MM.1S (cell line): ENCODE results near the gene CRMP1.
A peak's percentile ranks its signal among the peaks of the same experiment; 100 is the strongest.

Experiments used
- DNase-seq: peaks from one replicate; pipeline ENCODE4 v3.0.0-alpha.2; 2015
- H2AFZ ChIP-seq: fragments of 300-600 bp; sonication (generic); 2 replicates; pipeline ENCODE4 v1.6.0; 2016; ENCODE audit warnings: antibody characterized with exemption, low read length
- H3F3A ChIP-seq: fragments of 300-600 bp; sonication (generic); 2 replicates; pipeline ENCODE4 v1.6.1; 2016; ENCODE audit warnings: mild to moderate bottlenecking, antibody characterized with exemption, low read length, moderate library complexity, mixed read lengths; ENCODE audit not compliant: insufficient read depth
- H3K27ac ChIP-seq: fragments of 300-600 bp; sonication (generic); 2 replicates; pipeline ENCODE4 v1.5.1; 2016; ENCODE audit warnings: mild to moderate bottlenecking, low read length
- H3K27me3 ChIP-seq: fragments of 300-600 bp; sonication (generic); replicated peaks from 2 replicates; pipeline ENCODE4 v1.6.0; 2016; ENCODE audit warnings: low read length; ENCODE audit not compliant: insufficient read depth
- H3K36me3 ChIP-seq: fragments of 300-600 bp; sonication (generic); replicated peaks from 2 replicates; pipeline ENCODE4 v1.6.1; 2016; ENCODE audit warnings: mild to moderate bottlenecking, low read length, mixed read lengths; ENCODE audit not compliant: insufficient read depth
- H3K4me1 ChIP-seq: fragments of 300-600 bp; sonication (generic); 2 replicates; pipeline ENCODE4 v1.6.1; 2016; ENCODE audit warnings: low read length, mixed read lengths
- H3K4me2 ChIP-seq: fragments of 300-600 bp; sonication (generic); 2 replicates; pipeline ENCODE4 v1.6.0; 2016; ENCODE audit warnings: low read depth, low read length
- H3K4me3 ChIP-seq: fragments of 300-600 bp; sonication (generic); 2 replicates; pipeline ENCODE4 v1.5.1; 2016; ENCODE audit warnings: low read length, mixed read lengths
- H3K79me2 ChIP-seq: fragments of 300-600 bp; sonication (generic); 2 replicates; pipeline ENCODE4 v1.6.1; 2016; ENCODE audit warnings: mixed run types, low read length, mixed read lengths
- H3K9ac ChIP-seq: fragments of 300-600 bp; sonication (generic); 2 replicates; pipeline ENCODE4 v1.6.1; 2016; ENCODE audit warnings: low read length, mixed read lengths
- H3K9me2 ChIP-seq: fragments of 300-600 bp; sonication (generic); replicated peaks from 2 replicates; pipeline ENCODE4 v1.6.1; 2016; ENCODE audit warnings: mild to moderate bottlenecking, low read length, mixed read lengths; ENCODE audit not compliant: insufficient read depth
- H3K9me3 ChIP-seq: fragments of 300-600 bp; sonication (generic); replicated peaks from 2 replicates; pipeline ENCODE4 v1.6.1; 2016; ENCODE audit warnings: mild to moderate bottlenecking, low read length, mixed read lengths; ENCODE audit not compliant: insufficient read depth
- H4K20me1 ChIP-seq: fragments of 300-600 bp; sonication (generic); 2 replicates; pipeline ENCODE4 v1.6.1; 2016; ENCODE audit warnings: mild to moderate bottlenecking, low read length, moderate library complexity, mixed read lengths; ENCODE audit not compliant: insufficient read depth
- EZH2 ChIP-seq: fragments of 300-600 bp; sonication (generic); optimal IDR thresholded peaks from 2 replicates; pipeline ENCODE3; 2017; ENCODE audit warnings: low read depth, mild to moderate bottlenecking, antibody characterized with exemption, low read length, mixed read lengths
- EZH2phosphoT487 ChIP-seq: fragments of 300-600 bp; sonication (generic); IDR thresholded peaks from 2 replicates; pipeline ENCODE4 v1.6.1; 2018; ENCODE audit warnings: antibody characterized with exemption, low read length
- TF ChIP-seq, protein P1 (sequence below): fragments of 300-600 bp; sonication (generic); IDR thresholded peaks from 2 replicates; pipeline ENCODE4 v1.5.1; 2016; ENCODE audit warnings: antibody characterized with exemption, low read length, mixed read lengths

Gene CRMP1

DNA sequence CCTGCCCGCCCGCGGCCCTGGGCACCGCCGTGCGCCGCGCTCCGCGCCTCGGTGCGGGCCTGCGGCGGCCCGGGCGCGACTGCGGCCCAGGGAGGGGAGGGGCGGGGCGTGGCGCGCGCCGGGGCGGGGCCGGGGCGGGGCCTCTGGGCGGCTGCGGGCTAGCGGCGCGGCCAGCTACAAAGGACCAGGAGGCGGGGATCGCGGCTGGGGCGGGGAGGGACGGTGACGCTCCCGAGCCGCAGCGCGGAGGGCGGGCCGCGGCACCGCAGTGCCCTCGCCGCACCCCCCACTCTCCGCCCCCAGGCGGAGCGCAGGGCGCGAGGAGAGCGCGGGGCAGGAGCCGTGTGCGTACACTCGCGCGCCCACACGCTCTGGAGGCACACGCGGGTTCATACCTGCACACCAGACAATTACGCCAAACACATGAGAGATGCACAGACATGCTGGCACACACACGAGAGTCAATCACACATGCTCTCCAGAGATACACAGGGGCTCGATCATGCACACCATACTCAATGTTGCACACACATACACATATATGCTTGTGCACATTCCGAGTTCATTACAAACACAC is at the start of gene CRMP1:
Gene CRMP1 (minus strand): TSS at position 83 of the 577 bp plus-strand sequence. CDS start 117 bp downstream, outside the sequence.
- Histone ChIP-seq H3K4me3 (no peak within 1 kb of the TSS), H3K9ac (no peak within 1 kb of the TSS)
- no peak for DNase-seq

DNA sequence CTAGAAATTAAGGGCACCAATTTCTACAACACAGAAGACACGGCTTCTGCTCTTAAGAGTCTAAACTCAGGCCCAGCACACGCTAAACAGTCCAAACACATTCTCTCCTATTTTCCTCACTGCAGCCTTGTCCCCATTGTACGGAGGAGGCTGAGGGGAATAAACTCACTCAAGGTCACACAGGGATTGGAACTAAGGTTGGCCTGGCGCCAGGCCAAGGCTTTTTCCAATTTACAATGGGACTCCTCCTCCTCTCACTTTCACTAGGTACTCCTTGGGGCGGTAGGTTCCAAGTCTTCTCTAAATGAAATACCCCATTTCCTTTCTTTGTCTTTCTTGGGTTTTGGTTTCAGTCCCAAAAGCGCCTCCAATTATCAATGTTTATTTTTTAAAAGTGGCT is 48.7 kb upstream of the CRMP1 start:
- H3K4me1 ChIP-seq: peaks cover 20% of the 10 kb centered on the region
- H3K9ac ChIP-seq: no peak overlapping the region
- 0 out of 2 replicates have a peak overlapping the region, but pooled peaks have one; percentile 3 for H3K4me2 ChIP-seq
- H3K9me2 ChIP-seq: no peaks in the 10 kb centered on the region
- H3K27me3 ChIP-seq: no peaks in the 10 kb centered on the region
- no peak overlapping the region for H3K4me3 ChIP-seq
- H3K9me3 ChIP-seq: no peaks in the 10 kb centered on the region
- TF ChIP-seq EZH2phosphoT487: no peak
- TF ChIP-seq, protein P1, sequence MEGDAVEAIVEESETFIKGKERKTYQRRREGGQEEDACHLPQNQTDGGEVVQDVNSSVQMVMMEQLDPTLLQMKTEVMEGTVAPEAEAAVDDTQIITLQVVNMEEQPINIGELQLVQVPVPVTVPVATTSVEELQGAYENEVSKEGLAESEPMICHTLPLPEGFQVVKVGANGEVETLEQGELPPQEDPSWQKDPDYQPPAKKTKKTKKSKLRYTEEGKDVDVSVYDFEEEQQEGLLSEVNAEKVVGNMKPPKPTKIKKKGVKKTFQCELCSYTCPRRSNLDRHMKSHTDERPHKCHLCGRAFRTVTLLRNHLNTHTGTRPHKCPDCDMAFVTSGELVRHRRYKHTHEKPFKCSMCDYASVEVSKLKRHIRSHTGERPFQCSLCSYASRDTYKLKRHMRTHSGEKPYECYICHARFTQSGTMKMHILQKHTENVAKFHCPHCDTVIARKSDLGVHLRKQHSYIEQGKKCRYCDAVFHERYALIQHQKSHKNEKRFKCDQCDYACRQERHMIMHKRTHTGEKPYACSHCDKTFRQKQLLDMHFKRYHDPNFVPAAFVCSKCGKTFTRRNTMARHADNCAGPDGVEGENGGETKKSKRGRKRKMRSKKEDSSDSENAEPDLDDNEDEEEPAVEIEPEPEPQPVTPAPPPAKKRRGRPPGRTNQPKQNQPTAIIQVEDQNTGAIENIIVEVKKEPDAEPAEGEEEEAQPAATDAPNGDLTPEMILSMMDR: no peak
- no peak for DNase-seq
- H2AFZ ChIP-seq: no peak overlapping the region
- no peaks in the 10 kb centered on the region for H3K36me3 ChIP-seq
- no peak overlapping the region for H3K27ac ChIP-seq
- H3F3A ChIP-seq: no peaks in the 10 kb centered on the region
- no peaks in the 10 kb centered on the region for H3K79me2 ChIP-seq
- H4K20me1 ChIP-seq: no peaks in the 10 kb centered on the region

More for the DNA sequence above, at the start of gene CRMP1:
- H3K4me1 ChIP-seq: no peaks in the 10 kb centered on the region
- TF ChIP-seq EZH2 (no peak), EZH2phosphoT487 (no peak)
- TF ChIP-seq, protein P1: no peak
- no peak within 1 kb of the TSS for H2AFZ ChIP-seq
- H4K20me1 ChIP-seq: no peaks in the 10 kb centered on the region
- no peaks in the 10 kb centered on the region; the same call in 1 of the 2 replicates for H3K9me2 ChIP-seq
- H3F3A ChIP-seq: no peaks in the 10 kb centered on the region
- H3K27me3 ChIP-seq: peaks cover 42% of the 10 kb centered on the region
- no peak within 1 kb of the TSS for H3K27ac ChIP-seq
- H3K4me2 ChIP-seq: no peak within 1 kb of the TSS
- H3K9me3 ChIP-seq: no peaks in the 10 kb centered on the region
- no peaks in the 10 kb centered on the region for H3K36me3 ChIP-seq
- H3K79me2 ChIP-seq: no peaks in the 10 kb centered on the region

DNA sequence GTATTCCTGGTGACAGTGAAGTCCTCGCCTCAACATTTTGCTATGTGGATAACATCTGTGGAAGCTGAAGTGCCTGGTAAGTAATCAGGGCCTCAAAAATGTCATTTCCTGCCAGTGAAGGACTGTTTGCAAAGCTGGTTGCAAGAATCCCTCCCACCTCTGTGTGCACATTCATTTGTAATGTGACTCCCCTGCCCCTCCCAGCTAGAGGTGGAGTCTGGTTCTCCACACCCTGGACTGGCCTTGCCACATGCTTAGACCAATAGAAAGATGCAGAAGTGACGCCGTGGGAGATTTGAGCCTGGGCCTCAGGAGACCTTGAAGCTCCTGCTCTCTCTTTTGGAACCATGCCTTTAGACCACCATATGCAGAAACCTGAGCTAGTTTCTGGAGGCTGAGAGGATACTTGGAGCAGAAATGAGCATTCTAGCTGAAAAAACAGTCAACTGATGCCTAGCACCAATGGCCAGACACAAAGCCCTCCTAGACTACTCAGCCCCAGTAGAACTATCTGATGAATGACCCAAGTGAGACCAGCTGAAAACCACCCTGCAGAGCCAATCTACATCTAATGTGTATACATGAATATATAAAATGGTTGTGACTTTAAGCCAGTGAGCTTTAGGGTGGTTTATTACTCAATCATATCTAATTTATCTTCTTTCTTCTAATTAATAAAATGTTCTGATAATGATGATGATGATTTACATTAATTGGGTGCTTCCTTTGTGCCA is 47.8 kb upstream of the CRMP1 start:
- H3K9ac ChIP-seq: no peak overlapping the region
- TF ChIP-seq EZH2 (no peak), EZH2phosphoT487 (no peak)
- TF ChIP-seq, protein P1: no peak
- H3K9me2 ChIP-seq: no peaks in the 10 kb centered on the region
- no peaks in the 10 kb centered on the region for H3K27me3 ChIP-seq
- no peaks in the 10 kb centered on the region for H3K9me3 ChIP-seq
- no peak overlapping the region for H2AFZ ChIP-seq
- H3K36me3 ChIP-seq: no peaks in the 10 kb centered on the region
- no peaks in the 10 kb centered on the region for H4K20me1 ChIP-seq
- no peaks in the 10 kb centered on the region for H3K79me2 ChIP-seq
- no peak overlapping the region for H3K4me2 ChIP-seq
- peaks cover 20% of the 10 kb centered on the region for H3K4me1 ChIP-seq
- no peaks in the 10 kb centered on the region for H3F3A ChIP-seq
- H3K4me3 ChIP-seq: no peak overlapping the region
- H3K27ac ChIP-seq: no peak overlapping the region
- peak; percentile 70 for DNase-seq
